NCI-H82 treated with DMSO at 0.1 percent for 48 hours (cell line): ENCODE data around the gene FLNA.

ENCODE experiments used
- DNase-seq: peaks from one replicate; lab custom pipeline; 2025; ENCODE audit not compliant: unreplicated experiment; lab: John Stamatoyannopoulos, UW

The FLNA gene

GRCh38 chrX:154378059-154378798 lies 3.8 kb upstream of the FLNA start:
- no peak for DNase-seq

- DNase-seq: no peak
Observed at GRCh38 chrX:154376774-154377173, 2.3 kb upstream of the FLNA start.

GRCh38 chrX:154375156-154375504 lies 696 bp upstream of the FLNA start:
- no peak for DNase-seq

- DNase-seq: peak; percentile 56
Observed at GRCh38 chrX:154373340-154374306, 811 bp downstream of the FLNA start.

GRCh38 chrX:154372612-154373022 lies 1.8 kb downstream of the FLNA start:
- DNase-seq: no peak

- no peak for DNase-seq
Observed at GRCh38 chrX:154371789-154372300, 2.6 kb downstream of the FLNA start.

- peak; percentile 82 for DNase-seq
Observed at GRCh38 chrX:154371017-154371788, 3.2 kb downstream of the FLNA start.

GRCh38 chrX:154370300-154371016 lies 4.0 kb downstream of the FLNA start:
- no peak for DNase-seq

GRCh38 chrX:154369449-154370299 lies 4.8 kb downstream of the FLNA start:
- peak; percentile 41 for DNase-seq

- no peak for DNase-seq
Observed at GRCh38 chrX:154368630-154369448, 5.6 kb downstream of the FLNA start.

- DNase-seq: no peak
Observed at GRCh38 chrX:154367474-154368308, 6.7 kb downstream of the FLNA start.

GRCh38 chrX:154366666-154367055 lies 7.8 kb downstream of the FLNA start:
- DNase-seq: no peak

- DNase-seq: no peak
Observed at GRCh38 chrX:154365997-154366665, 8.3 kb downstream of the FLNA start.

- no peak for DNase-seq
Observed at GRCh38 chrX:154365052-154365600, 9.3 kb downstream of the FLNA start.

- no peak for DNase-seq
Observed at GRCh38 chrX:154363706-154364439, 10.6 kb downstream of the FLNA start.

GRCh38 chrX:154362085-154362742 lies 12.2 kb downstream of the FLNA start:
- no peak for DNase-seq
